GM12872 (cell line): Measurements from ENCODE around the gene EMP2.

Experiments
- TF ChIP-seq, protein P1 (sequence below): IDR thresholded peaks from 3 replicates; pipeline ENCODE4 v1.5.1; 2011; ENCODE audit warnings: low read depth, mild to moderate bottlenecking, low read length, moderate library complexity; ENCODE audit not compliant: insufficient read depth

EMP2 gene

DNA sequence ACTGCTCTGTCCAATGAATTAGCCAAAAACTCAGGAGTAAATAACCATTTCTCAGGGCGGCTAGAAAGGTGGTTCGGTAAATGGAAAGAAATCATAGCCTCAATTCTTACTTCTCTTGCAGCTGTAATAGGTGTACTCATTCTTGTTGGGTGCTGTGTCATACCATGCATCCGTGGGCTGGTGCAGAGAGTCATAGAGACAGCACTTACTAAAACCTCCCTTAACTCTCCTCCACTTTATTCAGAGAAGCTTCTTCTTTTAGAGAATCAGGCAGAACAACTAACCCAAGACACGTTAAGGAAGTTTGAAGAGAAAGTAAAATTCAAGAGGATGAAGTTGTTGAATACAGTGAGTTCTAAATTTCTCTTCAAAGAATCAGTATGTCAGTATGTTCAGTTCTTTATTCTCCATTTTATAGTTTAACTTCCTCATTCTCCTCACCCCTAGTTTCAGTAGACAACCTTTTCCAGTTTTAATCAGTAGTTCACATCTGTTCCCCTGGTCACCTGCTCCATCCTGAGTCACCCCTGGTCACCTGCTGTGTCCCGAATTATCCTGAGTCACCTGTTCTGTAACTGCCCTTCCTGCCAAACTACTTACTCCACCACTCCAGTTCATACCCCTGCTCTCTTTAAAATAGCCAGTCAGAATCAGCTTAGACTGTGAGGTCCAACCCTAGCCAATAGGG, 85.9 kb downstream of the EMP2 start:
- TF ChIP-seq, protein P1, sequence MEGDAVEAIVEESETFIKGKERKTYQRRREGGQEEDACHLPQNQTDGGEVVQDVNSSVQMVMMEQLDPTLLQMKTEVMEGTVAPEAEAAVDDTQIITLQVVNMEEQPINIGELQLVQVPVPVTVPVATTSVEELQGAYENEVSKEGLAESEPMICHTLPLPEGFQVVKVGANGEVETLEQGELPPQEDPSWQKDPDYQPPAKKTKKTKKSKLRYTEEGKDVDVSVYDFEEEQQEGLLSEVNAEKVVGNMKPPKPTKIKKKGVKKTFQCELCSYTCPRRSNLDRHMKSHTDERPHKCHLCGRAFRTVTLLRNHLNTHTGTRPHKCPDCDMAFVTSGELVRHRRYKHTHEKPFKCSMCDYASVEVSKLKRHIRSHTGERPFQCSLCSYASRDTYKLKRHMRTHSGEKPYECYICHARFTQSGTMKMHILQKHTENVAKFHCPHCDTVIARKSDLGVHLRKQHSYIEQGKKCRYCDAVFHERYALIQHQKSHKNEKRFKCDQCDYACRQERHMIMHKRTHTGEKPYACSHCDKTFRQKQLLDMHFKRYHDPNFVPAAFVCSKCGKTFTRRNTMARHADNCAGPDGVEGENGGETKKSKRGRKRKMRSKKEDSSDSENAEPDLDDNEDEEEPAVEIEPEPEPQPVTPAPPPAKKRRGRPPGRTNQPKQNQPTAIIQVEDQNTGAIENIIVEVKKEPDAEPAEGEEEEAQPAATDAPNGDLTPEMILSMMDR: no peak

DNA sequence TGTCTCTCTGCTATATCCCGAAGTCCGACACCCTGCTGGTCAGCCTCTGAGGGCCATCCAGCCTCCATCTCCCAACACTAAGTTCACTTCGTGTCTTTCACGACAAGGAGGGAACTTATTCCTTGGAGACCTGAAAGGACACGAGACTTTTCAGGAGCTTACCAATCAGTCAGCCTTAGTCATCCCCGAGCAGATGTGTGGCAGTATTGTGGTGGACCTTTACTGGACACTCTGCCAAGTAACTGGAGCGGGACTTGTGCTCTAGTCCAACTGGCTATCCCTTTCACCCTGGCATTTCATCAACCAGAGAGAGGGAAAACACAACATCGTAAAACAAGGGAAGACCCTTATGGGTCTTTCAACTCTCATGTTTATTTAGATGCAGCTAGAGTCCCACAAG, 87.1 kb downstream of the EMP2 start:
- TF ChIP-seq, protein P1: no peak

DNA sequence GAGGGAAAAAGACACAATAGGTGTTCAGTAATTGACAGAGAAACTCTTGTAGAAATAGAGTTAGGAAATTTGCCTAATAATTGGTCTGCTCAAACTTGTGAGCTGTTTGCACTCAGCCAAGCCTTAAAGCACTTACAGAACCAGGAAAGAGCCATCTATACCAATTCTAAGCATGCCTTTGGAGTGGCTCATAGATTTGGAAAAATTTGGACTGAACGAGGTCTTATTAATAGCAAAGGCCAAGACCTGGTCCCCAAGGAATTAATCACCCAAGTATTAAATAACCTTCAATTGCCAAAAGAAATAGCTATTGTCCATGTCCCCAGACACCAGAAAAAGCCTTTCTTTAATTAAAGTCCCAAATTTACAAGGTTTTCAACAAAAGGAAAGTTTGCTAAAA, 90.3 kb downstream of the EMP2 start:
- TF ChIP-seq, protein P1: no peak

DNA sequence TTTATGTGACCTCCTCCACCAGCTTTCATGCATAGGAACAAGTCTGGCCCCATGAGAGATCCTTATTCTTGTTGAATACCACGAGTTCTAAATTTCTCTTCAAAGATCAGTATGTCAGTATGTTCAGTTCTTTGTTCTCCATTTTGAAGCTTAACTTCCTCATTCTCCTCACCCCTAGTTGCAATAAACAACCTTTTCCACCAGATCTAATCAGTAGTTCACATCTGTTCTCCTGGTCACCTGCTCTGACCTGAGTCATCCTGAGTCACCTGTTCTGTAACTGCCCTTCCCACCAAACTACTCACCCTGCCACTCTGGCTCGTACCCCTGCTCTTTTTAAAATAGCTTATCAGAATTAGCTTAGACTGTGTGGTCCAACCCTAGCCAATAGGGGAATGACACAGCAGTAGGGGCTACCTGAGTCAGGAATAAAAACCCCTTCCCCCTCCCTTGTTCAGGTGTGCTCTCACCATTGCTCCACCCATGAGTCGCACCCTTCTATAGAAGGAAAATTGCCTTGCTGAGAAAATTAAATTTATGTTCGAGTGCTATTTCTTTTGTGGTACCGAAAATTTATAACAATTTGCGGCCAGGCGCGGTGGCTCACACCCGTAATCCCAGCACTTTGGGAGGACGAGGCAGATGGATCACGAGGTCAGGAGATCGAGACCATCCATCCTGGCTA, 94.6 kb downstream of the EMP2 start:
- TF ChIP-seq, protein P1: no peak

DNA sequence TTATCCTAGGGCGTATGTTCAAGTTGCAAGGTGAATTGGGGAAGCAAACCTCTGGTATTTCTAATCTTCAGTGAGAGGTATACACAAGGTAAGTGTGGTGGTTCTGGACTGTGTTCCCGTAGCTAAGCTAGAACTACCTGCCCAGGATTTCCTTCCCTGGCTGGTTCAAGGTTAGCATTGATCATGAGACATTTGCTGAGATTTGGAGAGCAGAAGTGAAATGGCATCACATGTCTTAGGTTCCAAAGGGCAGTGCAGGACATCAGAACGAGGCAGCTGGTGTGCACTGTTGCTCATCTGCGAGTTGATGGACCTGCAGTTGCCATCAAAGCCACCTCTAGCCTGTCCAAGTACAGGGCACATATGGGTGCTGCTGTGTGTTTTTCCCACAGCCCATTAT, 95.2 kb downstream of the EMP2 start:
- TF ChIP-seq, protein P1: no peak

DNA sequence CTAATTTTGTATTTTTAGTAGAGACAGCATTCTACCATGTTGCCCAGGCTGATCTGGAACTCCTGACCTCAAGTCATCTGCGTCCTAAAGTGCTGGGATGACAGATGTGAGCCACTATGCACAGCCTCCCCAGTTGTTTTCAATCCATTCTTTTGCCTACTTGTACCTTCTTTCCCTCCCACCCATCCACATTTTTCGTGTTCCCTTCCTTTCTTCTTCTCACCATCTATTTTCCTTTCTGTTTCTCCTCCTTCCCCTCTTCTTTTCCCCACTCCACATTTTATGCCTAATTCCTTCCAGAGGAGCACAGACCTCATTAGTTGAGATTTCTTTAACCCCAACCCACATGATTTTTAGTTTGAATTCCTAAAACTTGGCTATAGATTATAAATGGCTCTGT, 100.2 kb downstream of the EMP2 start:
- TF ChIP-seq, protein P1: no peak
